K562 (cell line): ENCODE data around the gene FOXRED2. TPM values are rescaled to one million over a fixed set of nuclear protein-coding genes. Genes with fewer than 3 reads are reported as not detected.

ENCODE experiments used
- ATF6 ChIP-seq: sonication (generic); formaldehyde crosslinking; IDR thresholded peaks from 2 replicates; pipeline ENCODE4 v1.4.0; 2020; ENCODE audit warnings: mild to moderate bottlenecking, missing genetic modification reagents
- BRD4 ChIP-seq: fragments of 200-600 bp; sonication (generic); IDR thresholded peaks from 2 replicates; pipeline ENCODE4 v1.6.1; 2017; ENCODE audit warnings: inconsistent platforms
- CEBPG ChIP-seq, 3 experiments: fragments of 200-800 bp in 1 of 3; sonication (Bioruptor generic) in 1 of 3; sonication (generic) in 1 of 3; formaldehyde crosslinking in 1 of 3; IDR thresholded peaks in 2 of 3; conservative IDR thresholded peaks in 1 of 3; 2 replicates each; pipeline versions ENCODE4 v1.6.1 to v1.8.0; 2016 to 2022; ENCODE audit warnings: missing compliant biosample characterization in 2 of 3, missing genetic modification characterization in 2 of 3, mild to moderate bottlenecking in 1 of 3, missing genetic modification reagents in 1 of 3
- FIP1L1 ChIP-seq: fragments of 200-400 bp; formaldehyde crosslinking; IDR thresholded peaks from 2 replicates; pipeline ENCODE4 v1.6.1; 2018; ENCODE audit warnings: mild to moderate bottlenecking, low read depth, low read length; ENCODE audit not compliant: poor library complexity, severe bottlenecking
- HINFP ChIP-seq: fragments of 450-650 bp; conservative IDR thresholded peaks from 2 replicates; pipeline ENCODE4 v1.6.1; 2016; ENCODE audit warnings: missing genetic modification characterization, low read depth, mild to moderate bottlenecking, control low read depth, missing compliant biosample characterization
- HIVEP1 ChIP-seq: fragments of 250-450 bp; sonication (Bioruptor Pico); IDR thresholded peaks from 2 replicates; pipeline ENCODE4 v1.4.0; 2020; ENCODE audit warnings: mild to moderate bottlenecking
- HLTF ChIP-seq: fragments of 450-650 bp; IDR thresholded peaks from 2 replicates; pipeline ENCODE4 v1.6.1; 2016
- HSF4 ChIP-seq: fragments of 250-450 bp; sonication (Bioruptor Pico); IDR thresholded peaks from 2 replicates; pipeline ENCODE4 v2.1.2; 2022; ENCODE audit warnings: mild to moderate bottlenecking, moderate library complexity, borderline replicate concordance
- JUNB ChIP-seq: fragments of 450-650 bp; formaldehyde crosslinking; conservative IDR thresholded peaks from 2 replicates; pipeline ENCODE4 v1.4.0; 2020; ENCODE audit warnings: mild to moderate bottlenecking
- MIER1 ChIP-seq: fragments of 450-650 bp; IDR thresholded peaks from 2 replicates; pipeline ENCODE4 v1.6.1; 2016; ENCODE audit warnings: antibody characterized with exemption, mild to moderate bottlenecking, low read depth
- NCOA1 ChIP-seq: fragments of 450-650 bp; IDR thresholded peaks from 2 replicates; pipeline ENCODE4 v1.6.1; 2016; ENCODE audit warnings: low read depth
- PHF20 ChIP-seq: fragments of 450-650 bp; IDR thresholded peaks from 2 replicates; pipeline ENCODE4 v1.6.1; 2018; ENCODE audit not compliant: partially characterized antibody
- POLR2G ChIP-seq: fragments of 200-400 bp; formaldehyde crosslinking; IDR thresholded peaks from 2 replicates; pipeline ENCODE4 v1.6.1; 2017; ENCODE audit warnings: low read depth, mild to moderate bottlenecking, antibody characterized with exemption, low read length, moderate library complexity
- RB1 ChIP-seq: fragments of 450-650 bp; IDR thresholded peaks from 2 replicates; pipeline ENCODE4 v1.6.1; 2017; ENCODE audit warnings: low read depth, mild to moderate bottlenecking
- RFX1 ChIP-seq: fragments of 450-650 bp; IDR thresholded peaks from 2 replicates; pipeline ENCODE4 v1.6.1; 2016; ENCODE audit warnings: mild to moderate bottlenecking, moderate library complexity
- SAFB2 ChIP-seq: fragments of 200-400 bp; formaldehyde crosslinking; IDR thresholded peaks from 2 replicates; pipeline ENCODE4 v1.6.1; 2018; ENCODE audit warnings: borderline replicate concordance, low read length, low read depth, moderate library complexity; ENCODE audit not compliant: severe bottlenecking
- SP1 ChIP-seq: sonication (generic); formaldehyde crosslinking; IDR thresholded peaks from 2 replicates; pipeline ENCODE4 v1.8.1; 2022; ENCODE audit warnings: mild to moderate bottlenecking, missing genetic modification reagents
- TEAD4 ChIP-seq, 2 experiments: sonication (generic) in 1 of 2; formaldehyde crosslinking in 1 of 2; IDR thresholded peaks; 2 replicates each; pipeline versions ENCODE4 v1.6.1 to v1.8.0; 2012 to 2022; ENCODE audit warnings: borderline replicate concordance in 1 of 2, inconsistent platforms in 1 of 2, low read length in 1 of 2, mild to moderate bottlenecking in 1 of 2, missing genetic modification reagents in 1 of 2
- TOE1 ChIP-seq, 2 experiments: fragments of 450-650 bp in 1 of 2; sonication (generic) in 1 of 2; formaldehyde crosslinking in 1 of 2; IDR thresholded peaks; 2 replicates each; pipeline versions ENCODE4 v1.7.1 to v1.8.0; 2016 to 2022; ENCODE audit warnings: borderline replicate concordance in 2 of 2, mild to moderate bottlenecking in 2 of 2, antibody characterized with exemption in 1 of 2, inconsistent platforms in 1 of 2, low read depth in 1 of 2, missing genetic modification reagents in 1 of 2, moderate library complexity in 1 of 2
- U2AF2 ChIP-seq: fragments of 200-400 bp; formaldehyde crosslinking; optimal IDR thresholded peaks from 2 replicates; pipeline ENCODE3; 2017; ENCODE audit warnings: low read depth, mild to moderate bottlenecking, low read length
- XRCC5 ChIP-seq: fragments of 200-400 bp; formaldehyde crosslinking; IDR thresholded peaks from 2 replicates; pipeline ENCODE4 v1.6.1; 2017; ENCODE audit warnings: low read depth, mild to moderate bottlenecking, low read length
- ZNF589 ChIP-seq: fragments of 200-800 bp; sonication (Bioruptor generic); IDR thresholded peaks from 2 replicates; pipeline ENCODE4 v1.6.1; 2016; ENCODE audit warnings: low read depth, missing genetic modification characterization, missing compliant biosample characterization
- ZNF707 ChIP-seq: fragments of 250-450 bp; sonication (Bioruptor Pico); conservative IDR thresholded peaks from 2 replicates; pipeline ENCODE4 v1.8.0; 2022; ENCODE audit warnings: inconsistent platforms, mild to moderate bottlenecking, moderate library complexity
- ZNF780A ChIP-seq: fragments of 250-450 bp; sonication (Bioruptor Pico); IDR thresholded peaks from 2 replicates; pipeline ENCODE4 v1.5.0; 2021; ENCODE audit warnings: mild to moderate bottlenecking
- polyA plus RNA-seq, 8 experiments: library from polyadenylated mRNA; depleted of rRNA in 4 of 8; stranded (reverse) in 5 of 8; unstranded in 3 of 8; fragments of >200 nt; fragmentation: Nextera tagmentation in 2 of 8; fragmentation: Illumina TruSeq in 1 of 8; extraction: Ambion mirVana in 2 of 8; extraction: Trizol in 1 of 8; gene quantifications; 2 replicates each; pipeline versions ENCODE4 v1.2.1 to v1.2.3, GENCODE V29; 2011 to 2014; ENCODE audit warnings: inconsistent platforms in 1 of 8, missing spikeins in 1 of 8
- total RNA-seq, 7 experiments: library from RNA; depleted of rRNA in 6 of 7; stranded (reverse); fragments of >200 nt in 6 of 7; fragmentation: Illumina TruSeq in 2 of 7; extraction: Trizol in 2 of 7; gene quantifications; 2 replicates each; pipeline versions ENCODE4 v1.2.1 to v1.2.3, GENCODE V29; 2011 to 2021; ENCODE audit warnings: low replicate concordance in 1 of 7

The FOXRED2 gene
- total and polyA plus RNA-seq, 9 of the 15 experiments (the other 6 are each of a cell fraction or from before 2014, with no cell fraction given) = 2.8 to 48.4 (median 7.8) TPM

GRCh38 chr22:36506637-36507517 lies at the start of gene FOXRED2 (continued):
- TF ChIP-seq HSF4 (CRISPR knock-in tag) (no peak), RFX1 (no peak), CEBPG (CRISPR knock-in tag; IDR thresholded peaks at IDR 0.05) (0 out of 2 replicates have a peak, but pooled peaks have one; percentile 37), CEBPG (tag; conservative IDR thresholded peaks at IDR 0.05 in 1 of 2, IDR thresholded peaks at IDR 0.05 in 1 of 2) (no peak), JUNB (CRISPR knock-in tag) (no peak), SP1 (CRISPR knock-in tag) (peak; percentile 82), TOE1 (IDR thresholded peaks at IDR 0.05; ENCODE audit: borderline replicate concordance) (peak; percentile 84; the same call in 1 of the 2 replicates), TOE1 (CRISPR knock-in tag; IDR thresholded peaks at IDR 0.05; ENCODE audit: borderline replicate concordance, low read depth) (0 out of 2 replicates have a peak, but pooled peaks have one; percentile 22), TEAD4 (IDR thresholded peaks at IDR 0.05; ENCODE audit: low read length) (no peak), TEAD4 (CRISPR knock-in tag; IDR thresholded peaks at IDR 0.05; ENCODE audit: borderline replicate concordance) (0 out of 2 replicates have a peak, but pooled peaks have one; percentile 41), ZNF589 (CRISPR knock-in tag) (peak; percentile 89; the same call in 1 of the 2 replicates), POLR2G (peak; percentile 95), U2AF2 (no peak), RB1 (peak; percentile 85; the same call in 1 of the 2 replicates), PHF20 (peak; percentile 29), HIVEP1 (CRISPR knock-in tag) (no peak), BRD4 (no peak), NCOA1 (no peak), SAFB2 (no peak), ATF6 (CRISPR knock-in tag) (peak; percentile 22; the same call in 1 of the 2 replicates), ZNF780A (CRISPR knock-in tag) (no peak), FIP1L1 (peak; percentile 87), MIER1 (no peak), HLTF (no peak), XRCC5 (no peak), ZNF707 (CRISPR knock-in tag) (no peak), HINFP (tag) (no peak)
